AG08396 (cell line): ENCODE data around the gene NGEF.
A peak's percentile ranks its signal among the peaks of the same experiment; 100 is the strongest.

Source experiments
- DNase-seq: peaks from one replicate; pipeline ENCODE4 v3.0.0; 2012; ENCODE audit warnings: low spot score, mixed read lengths

The NGEF gene

GRCh38 chr2:232967474-232967873, 45.6 kb downstream of the NGEF start:
- DNase-seq = no peak

DNA sequence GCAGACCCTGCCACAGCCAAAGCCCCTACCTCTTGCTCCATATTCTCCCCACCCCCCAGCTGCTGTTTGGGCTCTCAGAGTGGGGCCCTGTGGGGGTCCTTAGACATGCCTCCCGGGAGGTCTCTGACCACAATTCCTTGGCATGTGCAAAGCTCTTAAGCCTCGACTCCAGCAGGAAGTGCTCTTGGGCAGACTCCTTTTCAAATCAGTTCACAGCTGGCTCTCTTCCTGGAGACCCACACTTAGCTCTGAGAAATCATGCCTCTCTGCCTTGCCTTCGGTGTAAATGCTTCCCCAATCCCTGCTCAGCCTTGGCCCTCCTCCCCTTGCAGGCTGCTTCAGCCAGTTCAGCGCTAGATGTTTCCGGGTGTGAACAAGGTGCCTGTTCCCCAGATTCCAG, 46.9 kb downstream of the NGEF start:
- no peak for DNase-seq

DNA sequence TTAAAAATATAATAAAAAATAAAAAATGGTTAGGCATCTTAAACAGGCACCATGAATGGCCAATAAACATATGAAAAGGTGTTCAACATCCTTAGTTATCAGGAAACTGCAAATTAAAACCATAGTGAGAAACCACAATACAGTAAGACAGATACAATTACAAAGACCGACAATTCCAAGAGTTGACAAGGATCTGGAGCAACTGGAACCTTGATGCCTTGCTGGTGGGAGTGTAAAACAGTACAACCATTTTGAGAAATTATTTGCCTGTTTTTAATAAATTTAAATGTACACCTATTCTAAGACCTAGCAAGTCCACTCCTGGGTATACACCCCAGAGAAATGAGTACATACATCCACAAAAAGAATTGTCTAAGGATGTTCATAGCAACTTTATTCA, 49.1 kb downstream of the NGEF start:
- DNase-seq = no peak

DNA sequence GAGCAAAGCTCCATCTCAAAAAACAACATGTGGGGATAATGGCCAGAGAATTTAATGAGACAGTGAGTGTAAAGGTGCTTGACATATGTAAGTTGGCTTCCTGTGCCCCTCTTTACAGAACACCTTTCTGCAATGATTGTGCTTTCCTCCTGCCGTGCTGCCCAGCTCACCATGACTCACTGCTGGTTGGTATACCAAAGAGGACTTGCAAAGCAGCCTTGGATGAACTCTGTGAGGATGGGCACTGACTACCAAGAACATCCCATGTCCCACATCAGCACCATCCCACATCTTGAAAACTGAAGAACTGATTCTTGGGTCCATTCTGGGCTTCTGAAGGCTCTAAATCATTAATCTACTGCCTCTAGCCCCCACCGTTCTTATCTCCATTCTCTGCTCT, 52.2 kb downstream of the NGEF start:
- DNase-seq = no peak

- DNase-seq = no peak
Observed at GRCh38 chr2:232959139-232959538, 53.9 kb downstream of the NGEF start.

DNA sequence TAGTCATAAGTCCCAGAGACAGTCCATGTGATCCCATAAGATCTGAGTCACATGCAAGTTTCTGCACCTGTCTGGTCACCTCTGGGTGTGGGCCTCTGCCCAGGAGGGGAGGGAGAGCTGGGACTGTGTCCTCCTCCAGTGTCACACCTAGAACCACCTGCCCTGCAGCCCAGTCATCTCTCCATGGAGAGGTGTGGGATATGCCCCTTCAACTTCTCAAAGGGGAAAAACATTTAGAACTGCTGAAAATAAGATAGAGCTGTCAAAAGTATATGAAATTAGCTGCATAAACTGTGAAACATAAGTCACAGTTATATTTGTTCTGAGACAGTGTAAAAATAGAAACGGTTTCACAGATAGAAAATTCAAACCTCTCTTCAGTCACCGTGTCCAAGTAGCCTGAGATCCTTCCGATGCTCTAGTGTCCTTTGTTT, 55.4 kb downstream of the NGEF start:
- no peak for DNase-seq

DNA sequence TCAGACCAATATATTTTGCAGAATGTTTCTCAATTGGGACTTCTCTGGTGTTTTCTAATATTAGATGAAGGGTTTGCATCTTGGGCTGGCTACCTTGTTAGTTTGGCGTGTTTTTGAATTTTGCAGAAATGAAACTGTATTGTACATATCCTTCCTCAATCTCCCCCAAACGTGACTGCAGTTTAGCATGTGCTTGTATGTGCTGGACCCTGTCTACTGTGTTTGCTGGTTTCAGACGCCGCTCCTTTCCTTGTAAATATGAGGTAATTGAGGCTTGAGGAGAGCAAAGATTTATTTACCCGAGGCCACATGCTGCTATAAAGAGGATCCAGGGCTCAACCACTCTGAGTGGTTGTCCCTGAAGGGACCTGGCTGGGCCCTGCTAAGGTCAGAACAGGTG, 57.2 kb downstream of the NGEF start:
- no peak for DNase-seq

GRCh38 chr2:232954691-232955090, 58.4 kb downstream of the NGEF start:
- DNase-seq = no peak

- no peak for DNase-seq
Observed at GRCh38 chr2:232951891-232952290, 61.2 kb downstream of the NGEF start.

DNA sequence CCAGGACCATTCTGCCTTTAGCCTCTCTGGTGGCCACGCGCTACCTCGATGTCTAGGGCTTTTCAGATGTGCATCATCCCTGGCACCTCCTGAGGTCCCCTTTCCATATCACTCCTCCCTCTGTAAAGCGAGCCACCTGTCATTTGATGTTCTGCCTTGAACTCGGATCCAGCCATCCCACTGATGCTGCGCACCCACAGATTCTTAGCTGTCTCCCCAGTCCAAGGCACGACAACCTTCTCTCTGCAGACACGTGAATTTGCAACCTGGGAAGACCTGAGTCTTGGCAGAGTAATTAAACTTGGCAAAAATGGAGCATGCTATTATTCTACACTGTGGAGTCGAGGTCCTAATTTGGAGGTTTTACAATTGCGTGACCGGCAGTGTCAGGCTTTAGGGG, 61.9 kb downstream of the NGEF start:
- no peak for DNase-seq

- no peak for DNase-seq
Observed at GRCh38 chr2:232950751-232951150, 62.3 kb downstream of the NGEF start.

GRCh38 chr2:232949016-232949415, 64.0 kb downstream of the NGEF start:
- DNase-seq = no peak

DNA sequence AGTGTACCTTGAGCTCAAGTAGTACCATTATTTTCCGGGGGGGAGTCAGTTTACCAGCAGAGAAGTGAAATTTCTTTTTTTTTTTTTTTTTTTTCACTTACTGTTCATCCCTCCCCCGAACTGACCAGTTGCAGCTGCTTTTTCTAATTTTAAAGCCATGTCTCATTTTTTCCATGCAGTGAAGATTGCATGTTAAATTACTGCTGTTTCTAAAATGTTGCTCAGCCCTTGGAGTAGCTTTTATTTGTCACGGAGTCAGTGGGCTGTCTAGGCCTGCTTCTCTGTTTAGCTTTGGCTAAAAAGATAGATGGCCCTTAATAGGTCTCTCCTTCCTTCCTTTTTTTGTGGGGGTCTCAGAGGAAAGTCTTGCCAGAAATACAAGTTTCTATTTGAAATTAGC, 70.2 kb downstream of the NGEF start:
- no peak for DNase-seq

- DNase-seq = no peak
Observed at GRCh38 chr2:232941912-232942594, 71.0 kb downstream of the NGEF start.

GRCh38 chr2:232941400-232941799, 71.7 kb downstream of the NGEF start:
- DNase-seq = no peak

GRCh38 chr2:232940724-232941123, 72.3 kb downstream of the NGEF start:
- no peak for DNase-seq

GRCh38 chr2:232937278-232937906, 75.7 kb downstream of the NGEF start:
- DNase-seq = peak; percentile 55

DNA sequence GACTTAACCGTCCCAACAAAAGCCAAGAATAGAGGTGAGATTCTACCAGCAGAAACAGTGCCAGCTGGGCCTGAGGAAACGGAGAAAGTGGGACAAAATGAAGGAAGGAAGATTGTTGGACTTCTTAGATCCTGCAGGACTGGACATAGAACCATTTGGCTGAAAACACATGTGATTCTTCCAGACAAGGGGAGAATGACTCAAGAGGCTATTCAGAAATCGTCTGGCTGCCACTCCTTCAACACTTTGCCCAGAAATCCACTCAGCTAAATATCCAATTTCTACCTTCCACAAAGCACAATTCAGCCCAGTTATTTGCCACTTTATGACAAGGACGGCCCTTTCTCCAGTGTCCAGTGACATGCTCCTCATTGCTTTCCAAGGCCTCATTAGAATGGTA, 81.4 kb downstream of the NGEF start:
- DNase-seq = no peak

GRCh38 chr2:232930059-232930400, 83.0 kb downstream of the NGEF start:
- no peak for DNase-seq

- no peak for DNase-seq
Observed at GRCh38 chr2:232929303-232930058, 83.6 kb downstream of the NGEF start.

- DNase-seq = no peak
Observed at GRCh38 chr2:232928551-232929302, 84.3 kb downstream of the NGEF start.

- peak; percentile 38 for DNase-seq
Observed at GRCh38 chr2:232927793-232928550, 85.1 kb downstream of the NGEF start.
